Liver (tissue), 9 donors: ENCODE results near the gene SNTA1. TPM values are rescaled to one million over a fixed set of nuclear protein-coding genes. Genes with fewer than 3 reads are reported as not detected.

Source experiments
- DNase-seq: peaks from one replicate; pipeline ENCODE4 v3.0.0-alpha.2; 2017; ENCODE audit warnings: low spot score
- H3K27ac ChIP-seq, 2 donors: one replicate each; pipeline ENCODE4 v1.7.0; 2013; ENCODE audit warnings: inconsistent platforms in 2 of 2, low read length in 2 of 2, control low read depth in 1 of 2, low read depth in 1 of 2, mild to moderate bottlenecking in 1 of 2
- H3K27me3 ChIP-seq, 4 donors: one replicate each; pipeline versions ENCODE4 v1.6.1 to v1.7.0; 2013; ENCODE audit warnings: low read length in 3 of 4, inconsistent platforms in 1 of 4, mild to moderate bottlenecking in 1 of 4, moderate library complexity in 1 of 4; ENCODE audit not compliant: control insufficient read depth in 4 of 4, insufficient read depth in 4 of 4
- H3K36me3 ChIP-seq, 4 donors: one replicate each; pipeline versions ENCODE4 v1.6.1 to v1.7.0; 2013; ENCODE audit warnings: low read length in 3 of 4, mild to moderate bottlenecking in 3 of 4, low read depth in 1 of 4, moderate library complexity in 1 of 4; ENCODE audit not compliant: control insufficient read depth in 4 of 4, insufficient read depth in 3 of 4
- H3K4me1 ChIP-seq, 4 donors: one replicate each; pipeline versions ENCODE4 v1.6.1 to v1.7.0; 2013; ENCODE audit warnings: low read length in 3 of 4, mild to moderate bottlenecking in 3 of 4, moderate library complexity in 1 of 4; ENCODE audit not compliant: control insufficient read depth in 4 of 4, insufficient read depth in 4 of 4
- H3K4me3 ChIP-seq, 3 donors: one replicate each; pipeline versions ENCODE4 v1.6.1 to v1.7.0; 2013; ENCODE audit warnings: low read length in 3 of 3, control low read depth in 1 of 3, low read depth in 1 of 3, mild to moderate bottlenecking in 1 of 3
- H3K9ac ChIP-seq, 2 donors: one replicate each; pipeline ENCODE4 v1.7.0; 2013; ENCODE audit warnings: low read length in 2 of 2, mild to moderate bottlenecking in 2 of 2, moderate library complexity in 2 of 2, control low read depth in 1 of 2, low read depth in 1 of 2
- H3K9me3 ChIP-seq, 4 donors: one replicate each; pipeline versions ENCODE4 v1.6.1 to v1.7.0; 2013; ENCODE audit warnings: low read length in 3 of 4; ENCODE audit not compliant: control insufficient read depth in 4 of 4
- ATF3 ChIP-seq: IDR thresholded peaks from 2 replicates; pipeline ENCODE4 v1.6.1; 2016; ENCODE audit warnings: antibody characterized with exemption
- CTCF ChIP-seq: fragments of 150-350 bp; IDR thresholded peaks from 2 replicates; pipeline ENCODE4 v1.5.1; 2017; ENCODE audit warnings: improper control_type of control experiment, low read depth, low read length; ENCODE audit not compliant: missing input control
- EGR1 ChIP-seq, 2 donors: IDR thresholded peaks; 2 replicates each; pipeline ENCODE4 v1.6.1; 2016 to 2018; ENCODE audit warnings: antibody characterized with exemption in 2 of 2, low read depth in 2 of 2
- FOXA2 ChIP-seq: IDR thresholded peaks from 2 replicates; pipeline ENCODE4 v1.6.1; 2016; ENCODE audit warnings: antibody characterized with exemption
- GABPA ChIP-seq, 2 donors: IDR thresholded peaks in 1 of 2; conservative IDR thresholded peaks in 1 of 2; 2 replicates each; pipeline ENCODE4 v1.6.1; 2016; ENCODE audit warnings: antibody characterized with exemption in 2 of 2, mild to moderate bottlenecking in 1 of 2, moderate library complexity in 1 of 2
- HNF4A ChIP-seq, 2 donors: conservative IDR thresholded peaks; 2 replicates each; pipeline ENCODE4 v1.6.1; 2016; ENCODE audit warnings: antibody characterized with exemption in 2 of 2, mild to moderate bottlenecking in 2 of 2
- HNF4G ChIP-seq: IDR thresholded peaks from 2 replicates; pipeline ENCODE4 v1.6.1; 2016; ENCODE audit warnings: antibody characterized with exemption
- JUND ChIP-seq, 2 donors: IDR thresholded peaks; 2 replicates each; pipeline ENCODE4 v1.6.1; 2016; ENCODE audit warnings: antibody characterized with exemption in 2 of 2
- MAX ChIP-seq: IDR thresholded peaks from 2 replicates; pipeline ENCODE4 v1.6.1; 2016; ENCODE audit warnings: antibody characterized with exemption
- RAD21 ChIP-seq, 2 donors: IDR thresholded peaks; 2 replicates each; pipeline ENCODE4 v1.6.1; 2016; ENCODE audit warnings: antibody characterized with exemption in 2 of 2, mild to moderate bottlenecking in 2 of 2
- REST ChIP-seq: IDR thresholded peaks from 2 replicates; pipeline ENCODE4 v1.6.1; 2016; ENCODE audit warnings: antibody characterized with exemption, mild to moderate bottlenecking
- RXRA ChIP-seq, 2 donors: IDR thresholded peaks; 2 replicates each; pipeline ENCODE4 v1.6.1; 2017 to 2018; ENCODE audit warnings: antibody characterized with exemption in 2 of 2, mild to moderate bottlenecking in 1 of 2
- SP1 ChIP-seq: IDR thresholded peaks from 2 replicates; pipeline ENCODE4 v1.6.1; 2018; ENCODE audit warnings: antibody characterized with exemption, mild to moderate bottlenecking
- TAF1 ChIP-seq: conservative IDR thresholded peaks from 2 replicates; pipeline ENCODE4 v1.6.1; 2016; ENCODE audit warnings: antibody characterized with exemption, mild to moderate bottlenecking
- YY1 ChIP-seq: IDR thresholded peaks from 2 replicates; pipeline ENCODE4 v1.6.1; 2016; ENCODE audit warnings: antibody characterized with exemption, mild to moderate bottlenecking
- ZBTB33 ChIP-seq: IDR thresholded peaks from 2 replicates; pipeline ENCODE4 v1.6.1; 2016; ENCODE audit warnings: antibody characterized with exemption
- WGBS: extraction: QIAGEN DNeasy Blood & Tissue Kit; methylation state at CpG from one replicate; pipeline ENCODE4 v1.1.7; 2013; 5-methylcytosine and 5-hydroxymethylcytosine counted together
- polyA plus RNA-seq, 2 donors: library from polyadenylated mRNA; stranded (reverse) in 1 of 2; unstranded in 1 of 2; fragments of 200-250 nt in 1 of 2; fragments of >200 nt in 1 of 2; fragmentation: Nextera tagmentation in 1 of 2; extraction: Ambion mirVana in 1 of 2; gene quantifications; one replicate each; pipeline versions ENCODE4 v1.2.1 to v1.2.3, GENCODE V29; 2013 to 2015
- total RNA-seq, 2 donors: library from RNA; depleted of rRNA; stranded (reverse); fragments of >200 nt; gene quantifications; one replicate each; pipeline ENCODE4 v1.2.3, GENCODE V29; 2014
- donor health status: healthy.
- donor health status: healthy.
- donor health status: healthy.
- donor health status: healthy.
- donor health status: healthy.

Gene SNTA1
- total and polyA plus RNA-seq, 4 donors: 3.8 to 9.6 (median 6.9) TPM

GRCh38 chr20:33490934-33491656, 47.5 kb upstream of the SNTA1 start (continued):
- TF ChIP-seq ZBTB33 (no peak), RAD21 (IDR thresholded peaks at IDR 0.05) (no peak), HNF4A (conservative IDR thresholded peaks at IDR 0.05) (no peak), ATF3 (no peak), YY1 (no peak), JUND (IDR thresholded peaks at IDR 0.05) (no peak)

- WGBS: under 1% methylated on average over 105 of the region's 105 CpGs
- no peaks in the 10 kb centered on the region for H3K36me3 ChIP-seq
- peak within 1 kb of the TSS; percentile 75 to 98 (median 95) for H3K4me3 ChIP-seq
- no peak for DNase-seq
- H3K4me1 ChIP-seq: peaks cover 2 to 11% (median 9%) of the 10 kb centered on the region in 4 donors
- peak within 1 kb of the TSS; percentile 96 to 98 for H3K27ac ChIP-seq
- TF ChIP-seq YY1 (peak; percentile 24), GABPA (IDR thresholded peaks at IDR 0.05 in 1 of 2, conservative IDR thresholded peaks at IDR 0.05 in 1 of 2) (no peak)
- no peaks in the 10 kb centered on the region for H3K27me3 ChIP-seq
- H3K9ac ChIP-seq: peak within 1 kb of the TSS; percentile 86 to 93
- no peaks in the 10 kb centered on the region for H3K9me3 ChIP-seq
Measured at GRCh38 chr20:33490023-33490933, 46.7 kb upstream of the SNTA1 start, which contains the start of gene CBFA2T2. CBFA2T2 (plus strand) TSS chr20:33490096; CDS start chr20:33490268, 172 bp downstream.

GRCh38 chr20:33489495-33490022, 46.0 kb upstream of the SNTA1 start:
- H3K4me1 ChIP-seq: peaks cover 2 to 11% (median 9%) of the 10 kb centered on the region in 4 donors
- H3K27ac ChIP-seq: peak overlapping the region; percentile 96 to 98
- no peaks in the 10 kb centered on the region for H3K36me3 ChIP-seq
- H3K9ac ChIP-seq: peak overlapping the region; percentile 86 to 93
- no peaks in the 10 kb centered on the region for H3K27me3 ChIP-seq
- peak overlapping the region; percentile 54 to 98 (median 55) for H3K4me3 ChIP-seq
- 2% methylated on average over 36 of the region's 36 CpGs for WGBS
- peak; percentile 100 for DNase-seq
- no peaks in the 10 kb centered on the region for H3K9me3 ChIP-seq
- TF ChIP-seq SP1: peak; percentile 80
- no peak for TF ChIP-seq EGR1 (IDR thresholded peaks at IDR 0.05; ENCODE audit: low read depth in 2 of 2)
- peak; percentile 39 to 54 for TF ChIP-seq RAD21 (IDR thresholded peaks at IDR 0.05)
- no peak for TF ChIP-seq FOXA2
- peak; percentile 49 for TF ChIP-seq ATF3
- no peak for TF ChIP-seq TAF1
- no peak for TF ChIP-seq CTCF
- peak; percentile 14 to 76 for TF ChIP-seq GABPA (IDR thresholded peaks at IDR 0.05 in 1 of 2, conservative IDR thresholded peaks at IDR 0.05 in 1 of 2)
- TF ChIP-seq HNF4G: no peak
- no peak for TF ChIP-seq MAX
- peak in 1 of 2 donors; percentile 37 for TF ChIP-seq JUND (IDR thresholded peaks at IDR 0.05)
- TF ChIP-seq RXRA (IDR thresholded peaks at IDR 0.05): peak; percentile 33 to 51
- TF ChIP-seq YY1: peak; percentile 66
- TF ChIP-seq HNF4A (conservative IDR thresholded peaks at IDR 0.05): no peak
- TF ChIP-seq REST: peak; percentile 93
